Lung (tissue), 12 donors: ENCODE results near the gene ZFYVE9. TPM values are rescaled to one million over a fixed set of nuclear protein-coding genes. Genes with fewer than 3 reads are reported as not detected.

Source experiments
- ATAC-seq: fragments of 200-7000 bp; cut with Tn5 transposase; one replicate; pipeline ENCODE4 v1.9.1; 2020; ENCODE audit warnings: moderate number of reproducible peaks; ENCODE audit not compliant: insufficient read depth, low FRiP score
- DNase-seq, 3 donors: peaks; one replicate each; pipeline ENCODE4 v3.0.0-alpha.2; 2013 to 2017
- H3K27ac ChIP-seq, 2 donors: one replicate each; pipeline ENCODE4 v1.5.1; 2013; ENCODE audit warnings: mild to moderate bottlenecking in 2 of 2, moderate library complexity in 2 of 2, control low read depth in 1 of 2, inconsistent platforms in 1 of 2, low read depth in 1 of 2, low read length in 1 of 2
- H3K27me3 ChIP-seq, 3 donors: one replicate each; pipeline ENCODE4 v1.5.1; 2013; ENCODE audit warnings: low read length in 2 of 3; ENCODE audit not compliant: control insufficient read depth in 3 of 3, insufficient read depth in 3 of 3
- H3K36me3 ChIP-seq, 4 donors: one replicate each; pipeline ENCODE4 v1.5.1; 2013; ENCODE audit warnings: low read length in 4 of 4, mild to moderate bottlenecking in 1 of 4, moderate library complexity in 1 of 4; ENCODE audit not compliant: control insufficient read depth in 4 of 4, insufficient read depth in 4 of 4
- H3K4me1 ChIP-seq, 5 donors: one replicate each; pipeline ENCODE4 v1.5.1; 2013; ENCODE audit warnings: low read length in 5 of 5, mild to moderate bottlenecking in 2 of 5, moderate library complexity in 1 of 5; ENCODE audit not compliant: control insufficient read depth in 5 of 5, insufficient read depth in 5 of 5
- H3K4me3 ChIP-seq: one replicate; pipeline ENCODE4 v1.5.1; 2013; ENCODE audit warnings: mild to moderate bottlenecking, control low read depth, moderate library complexity
- H3K9ac ChIP-seq, 2 donors: one replicate each; pipeline ENCODE4 v1.5.1; 2013; ENCODE audit warnings: low read length in 2 of 2, control low read depth in 1 of 2; ENCODE audit not compliant: insufficient read depth in 1 of 2
- H3K9me3 ChIP-seq, 4 donors: one replicate each; pipeline ENCODE4 v1.5.1; 2013; ENCODE audit warnings: low read length in 3 of 4, mild to moderate bottlenecking in 1 of 4, moderate library complexity in 1 of 4; ENCODE audit not compliant: control insufficient read depth in 4 of 4, insufficient read depth in 3 of 4
- WGBS, 2 donors: extraction: QIAGEN DNeasy Blood & Tissue Kit; methylation state at CpG; one replicate each; pipeline ENCODE4 v1.1.7; 2013; 5-methylcytosine and 5-hydroxymethylcytosine counted together
- polyA plus RNA-seq, 2 donors: library from polyadenylated mRNA; stranded (reverse); fragments of 200-250 nt; gene quantifications; one replicate each; pipeline ENCODE4 v1.2.1, GENCODE V29; 2013
- total RNA-seq, 2 donors: library from RNA; depleted of rRNA in 1 of 2; stranded (reverse); fragments of >200 nt in 1 of 2; gene quantifications; one replicate each; pipeline ENCODE4 v1.2.1, GENCODE V29; 2014 to 2021
- TF ChIP-seq, protein P1 (sequence below): IDR thresholded peaks from 2 replicates; pipeline ENCODE4 v1.5.1; 2012; ENCODE audit warnings: mild to moderate bottlenecking; ENCODE audit errors: control extremely low read depth, extremely low read depth
- donor health status: control.
- donor health status: control.
- donor health status: Bipolar disorder and iron deficiency.
- donor health status: healthy.
- donor health status: DM: yes; HTN: yes; CAD: no.

Gene ZFYVE9
- total and polyA plus RNA-seq, 4 donors: 3.3 to 51.5 (median 9.9) TPM

- TF ChIP-seq, protein P1, sequence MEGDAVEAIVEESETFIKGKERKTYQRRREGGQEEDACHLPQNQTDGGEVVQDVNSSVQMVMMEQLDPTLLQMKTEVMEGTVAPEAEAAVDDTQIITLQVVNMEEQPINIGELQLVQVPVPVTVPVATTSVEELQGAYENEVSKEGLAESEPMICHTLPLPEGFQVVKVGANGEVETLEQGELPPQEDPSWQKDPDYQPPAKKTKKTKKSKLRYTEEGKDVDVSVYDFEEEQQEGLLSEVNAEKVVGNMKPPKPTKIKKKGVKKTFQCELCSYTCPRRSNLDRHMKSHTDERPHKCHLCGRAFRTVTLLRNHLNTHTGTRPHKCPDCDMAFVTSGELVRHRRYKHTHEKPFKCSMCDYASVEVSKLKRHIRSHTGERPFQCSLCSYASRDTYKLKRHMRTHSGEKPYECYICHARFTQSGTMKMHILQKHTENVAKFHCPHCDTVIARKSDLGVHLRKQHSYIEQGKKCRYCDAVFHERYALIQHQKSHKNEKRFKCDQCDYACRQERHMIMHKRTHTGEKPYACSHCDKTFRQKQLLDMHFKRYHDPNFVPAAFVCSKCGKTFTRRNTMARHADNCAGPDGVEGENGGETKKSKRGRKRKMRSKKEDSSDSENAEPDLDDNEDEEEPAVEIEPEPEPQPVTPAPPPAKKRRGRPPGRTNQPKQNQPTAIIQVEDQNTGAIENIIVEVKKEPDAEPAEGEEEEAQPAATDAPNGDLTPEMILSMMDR: no peak
- Histone ChIP-seq H3K9ac (no peak overlapping the region), H3K27me3 (no peaks in the 10 kb centered on the region), H3K9me3 (no peaks in the 10 kb centered on the region), H3K36me3 (no peaks in the 10 kb centered on the region), H3K4me3 (no peak overlapping the region), H3K27ac (no peak overlapping the region), H3K4me1 (peaks cover 0 to 19% (median 4%) of the 10 kb centered on the region in 5 donors)
- ATAC-seq: no peak
- DNase-seq: no peak
These were observed 11.1 kb downstream of the ZFYVE9 start for GRCh38 chr1:52153010-52153409.

DNA sequence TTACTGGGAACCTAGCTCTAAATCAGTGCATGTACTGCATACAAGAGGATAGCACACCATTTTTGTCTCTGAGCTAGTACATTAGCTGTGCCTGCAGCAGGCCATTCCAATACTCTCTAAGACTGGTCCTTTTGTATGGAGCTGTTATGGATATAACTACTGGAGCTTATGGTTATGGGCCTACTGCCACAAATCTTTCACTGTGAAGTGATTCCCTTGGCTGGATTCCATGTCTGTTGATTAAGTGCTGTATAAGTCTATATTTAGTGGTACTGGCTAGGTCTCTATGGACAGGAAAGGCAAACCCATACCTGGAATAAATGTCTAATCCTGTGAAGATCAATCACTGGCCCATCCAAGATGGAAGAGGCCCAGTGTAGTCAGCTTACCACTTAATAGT is 12.0 kb downstream of the ZFYVE9 start:
- Histone ChIP-seq H3K9ac (no peak overlapping the region), H3K4me3 (no peak overlapping the region), H3K36me3 (no peaks in the 10 kb centered on the region), H3K27ac (no peak overlapping the region), H3K27me3 (no peaks in the 10 kb centered on the region), H3K9me3 (no peaks in the 10 kb centered on the region), H3K4me1 (peaks cover 0 to 19% (median 4%) of the 10 kb centered on the region in 5 donors)
- ATAC-seq: no peak
- TF ChIP-seq, protein P1: no peak
- peak in 1 of 3 donors; percentile 16 for DNase-seq

GRCh38 chr1:52156460-52156859 is 14.6 kb downstream of the ZFYVE9 start:
- peaks cover 0 to 23% (median 6%) of the 10 kb centered on the region in 5 donors for H3K4me1 ChIP-seq
- H3K27me3 ChIP-seq: no peaks in the 10 kb centered on the region
- WGBS, 2 donors: 62 to 65% methylated on average over 3 of the region's 3 CpGs
- H3K4me3 ChIP-seq: no peak overlapping the region
- DNase-seq (no peak), ATAC-seq (no peak)
- H3K9me3 ChIP-seq: no peaks in the 10 kb centered on the region
- no peaks in the 10 kb centered on the region for H3K36me3 ChIP-seq
- H3K9ac ChIP-seq: no peak overlapping the region
- H3K27ac ChIP-seq: no peak overlapping the region
- TF ChIP-seq, protein P1: no peak

- 97% methylated on average over 2 of the region's 2 CpGs for WGBS, 2 donors
- Histone ChIP-seq H3K27ac (no peak overlapping the region), H3K4me1 (peaks cover 0 to 23% (median 6%) of the 10 kb centered on the region in 5 donors), H3K9ac (no peak overlapping the region), H3K4me3 (no peak overlapping the region), H3K27me3 (no peaks in the 10 kb centered on the region), H3K36me3 (no peaks in the 10 kb centered on the region), H3K9me3 (no peaks in the 10 kb centered on the region)
- ATAC-seq (no peak), DNase-seq (no peak)
- TF ChIP-seq, protein P1: no peak
These were observed 15.7 kb downstream of the ZFYVE9 start for GRCh38 chr1:52157582-52157981.
